Panc1 (cell line): ENCODE data around the gene PCSK5. TPM values are rescaled to one million over a fixed set of nuclear protein-coding genes. Genes with fewer than 3 reads are reported as not detected.

Source experiments
- ATAC-seq: fragments of 200-7000 bp; cut with Tn5 transposase; 2 replicates; pipeline ENCODE4 v1.9.1; 2020; ENCODE audit warnings: mild to moderate bottlenecking, moderate library complexity
- BruUV-seq: library from RNA; stranded (reverse); fragments of 400-500 nt; replicated peaks from 2 replicates; lab custom pipeline; 2021; lab: Mats Ljungman, UMichigan
- CTCF ChIA-PET: fragments of 300-600 bp; sonication (Branson Sonifier 250); formaldehyde crosslinking; loops from one replicate; lab custom pipeline; 2022; ENCODE audit warnings: antibody characterized with exemption; lab: Charles Lee
- POLR2A ChIA-PET: fragments of 300-600 bp; sonication (Branson Sonifier 250); formaldehyde crosslinking; loops from one replicate; lab custom pipeline; 2022; ENCODE audit warnings: antibody characterized with exemption; lab: Charles Lee
- DNase-seq: peaks from one replicate; pipeline ENCODE4 v3.0.0-alpha.2; 2010; ENCODE audit warnings: low read depth, low spot score
- H3K27ac ChIP-seq: 2 replicates; pipeline ENCODE4 v1.5.1; 2011; ENCODE audit warnings: mild to moderate bottlenecking, low read length, inconsistent platforms
- H3K27me3 ChIP-seq: fragments of 200-500 bp; sonication (Bioruptor generic); 2 replicates; pipeline ENCODE4 v1.6.0; 2014; ENCODE audit warnings: low read length, inconsistent platforms; ENCODE audit not compliant: control insufficient read depth, insufficient read depth
- H3K36me3 ChIP-seq: fragments of 200-500 bp; sonication (Bioruptor generic); 2 replicates; pipeline ENCODE4 v1.5.1; 2014; ENCODE audit warnings: inconsistent platforms, mild to moderate bottlenecking, low read length, moderate library complexity; ENCODE audit not compliant: control insufficient read depth, insufficient read depth
- H3K4me1 ChIP-seq: 2 replicates; pipeline ENCODE4 v1.5.1; 2011; ENCODE audit warnings: inconsistent platforms, mild to moderate bottlenecking, low read length, moderate library complexity; ENCODE audit not compliant: control insufficient read depth, insufficient read depth
- H3K4me3 ChIP-seq, 2 experiments: 2 replicates each; pipeline ENCODE4 v1.5.1; 2011 to 2012; ENCODE audit warnings: low read depth in 2 of 2, low read length in 2 of 2, mild to moderate bottlenecking in 2 of 2, inconsistent platforms in 1 of 2, moderate library complexity in 1 of 2
- H3K9me3 ChIP-seq: fragments of 200-500 bp; sonication (Bioruptor generic); 2 replicates; pipeline ENCODE4 v1.5.1; 2014; ENCODE audit warnings: low read depth, mild to moderate bottlenecking, inconsistent platforms, low read length, moderate library complexity; ENCODE audit not compliant: control insufficient read depth, insufficient read depth
- POLR2AphosphoS5 ChIP-seq: IDR thresholded peaks from 2 replicates; pipeline ENCODE4 v1.6.1; 2012; ENCODE audit warnings: mild to moderate bottlenecking, low read depth, low read length, moderate library complexity
- SIN3A ChIP-seq: IDR thresholded peaks from 2 replicates; pipeline ENCODE4 v1.6.1; 2012; ENCODE audit warnings: low read depth, mild to moderate bottlenecking, low read length, moderate library complexity, borderline replicate concordance; ENCODE audit not compliant: insufficient read depth
- TCF7L2 ChIP-seq: IDR thresholded peaks from 2 replicates; pipeline ENCODE4 v1.6.1; 2011; ENCODE audit warnings: mild to moderate bottlenecking, low read depth, low read length, inconsistent platforms
- in situ Hi-C: cut with HindIII; loops from 2 replicates; pipeline ENCODE4 v1.10.0; 2016; ENCODE audit warnings: low sequenced_read_pairs, low pct_unique_long_range_greater_than_20kb
- intact Hi-C: fragments of 100-400 bp; cut with micrococcal nuclease; formaldehyde crosslinking; loops from one replicate; pipeline ENCODE4 v1.10.0; 2022; ENCODE audit not compliant: unreplicated experiment
- total RNA-seq: library from RNA; stranded (reverse); gene quantifications from one replicate; pipeline ENCODE4 v1.2.1, GENCODE V29; 2021; ENCODE audit not compliant: unreplicated experiment
- TF ChIP-seq, protein P1 (sequence below), 2 experiments: IDR thresholded peaks; 2 replicates each; pipeline ENCODE4 v1.6.1; 2011 to 2012; ENCODE audit warnings: low read depth in 2 of 2, control low read depth in 1 of 2, low read length in 1 of 2, mild to moderate bottlenecking in 1 of 2, moderate library complexity in 1 of 2; ENCODE audit not compliant: insufficient read depth in 1 of 2
- TF ChIP-seq, protein P2 (sequence below): fragments of 450-650 bp; IDR thresholded peaks from 2 replicates; pipeline ENCODE4 v1.5.1; 2017; ENCODE audit warnings: mild to moderate bottlenecking

PCSK5 gene
- total RNA-seq, 1 experiment from 2014 or later, result 0.21 TPM

DNA sequence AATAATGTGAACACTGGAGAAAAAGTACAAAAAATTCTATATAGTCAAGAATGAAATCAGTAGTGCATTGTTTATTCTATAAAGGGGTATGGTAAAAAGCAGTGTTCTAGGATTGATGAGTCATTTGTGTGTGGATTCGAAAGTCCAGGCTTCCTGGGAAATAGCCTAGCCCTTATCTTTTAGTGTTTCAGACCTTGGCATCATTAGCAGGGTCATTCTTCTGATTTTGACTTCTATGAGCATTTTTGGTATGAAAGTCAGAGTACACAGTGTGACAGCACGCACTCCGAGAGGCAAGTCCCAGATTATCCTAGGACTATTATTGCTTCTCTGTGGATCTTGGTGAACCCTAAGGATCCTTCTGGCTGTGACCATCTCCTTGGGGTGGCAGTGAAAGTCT lies 16.9 kb downstream of the PCSK5 start:
- Histone ChIP-seq H3K27me3 (no peaks in the 10 kb centered on the region), H3K4me3 (no peak overlapping the region), H3K9me3 (no peaks in the 10 kb centered on the region), H3K4me1 (no peaks in the 10 kb centered on the region), H3K27ac (no peak overlapping the region), H3K36me3 (no peaks in the 10 kb centered on the region)
- TF ChIP-seq, protein P1, sequence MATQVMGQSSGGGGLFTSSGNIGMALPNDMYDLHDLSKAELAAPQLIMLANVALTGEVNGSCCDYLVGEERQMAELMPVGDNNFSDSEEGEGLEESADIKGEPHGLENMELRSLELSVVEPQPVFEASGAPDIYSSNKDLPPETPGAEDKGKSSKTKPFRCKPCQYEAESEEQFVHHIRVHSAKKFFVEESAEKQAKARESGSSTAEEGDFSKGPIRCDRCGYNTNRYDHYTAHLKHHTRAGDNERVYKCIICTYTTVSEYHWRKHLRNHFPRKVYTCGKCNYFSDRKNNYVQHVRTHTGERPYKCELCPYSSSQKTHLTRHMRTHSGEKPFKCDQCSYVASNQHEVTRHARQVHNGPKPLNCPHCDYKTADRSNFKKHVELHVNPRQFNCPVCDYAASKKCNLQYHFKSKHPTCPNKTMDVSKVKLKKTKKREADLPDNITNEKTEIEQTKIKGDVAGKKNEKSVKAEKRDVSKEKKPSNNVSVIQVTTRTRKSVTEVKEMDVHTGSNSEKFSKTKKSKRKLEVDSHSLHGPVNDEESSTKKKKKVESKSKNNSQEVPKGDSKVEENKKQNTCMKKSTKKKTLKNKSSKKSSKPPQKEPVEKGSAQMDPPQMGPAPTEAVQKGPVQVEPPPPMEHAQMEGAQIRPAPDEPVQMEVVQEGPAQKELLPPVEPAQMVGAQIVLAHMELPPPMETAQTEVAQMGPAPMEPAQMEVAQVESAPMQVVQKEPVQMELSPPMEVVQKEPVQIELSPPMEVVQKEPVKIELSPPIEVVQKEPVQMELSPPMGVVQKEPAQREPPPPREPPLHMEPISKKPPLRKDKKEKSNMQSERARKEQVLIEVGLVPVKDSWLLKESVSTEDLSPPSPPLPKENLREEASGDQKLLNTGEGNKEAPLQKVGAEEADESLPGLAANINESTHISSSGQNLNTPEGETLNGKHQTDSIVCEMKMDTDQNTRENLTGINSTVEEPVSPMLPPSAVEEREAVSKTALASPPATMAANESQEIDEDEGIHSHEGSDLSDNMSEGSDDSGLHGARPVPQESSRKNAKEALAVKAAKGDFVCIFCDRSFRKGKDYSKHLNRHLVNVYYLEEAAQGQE (IDR thresholded peaks at IDR 0.05; ENCODE audit: insufficient read depth in 1 of 2, low read depth in 2 of 2, low read length in 1 of 2), result no peak
- TF ChIP-seq, protein P2, sequence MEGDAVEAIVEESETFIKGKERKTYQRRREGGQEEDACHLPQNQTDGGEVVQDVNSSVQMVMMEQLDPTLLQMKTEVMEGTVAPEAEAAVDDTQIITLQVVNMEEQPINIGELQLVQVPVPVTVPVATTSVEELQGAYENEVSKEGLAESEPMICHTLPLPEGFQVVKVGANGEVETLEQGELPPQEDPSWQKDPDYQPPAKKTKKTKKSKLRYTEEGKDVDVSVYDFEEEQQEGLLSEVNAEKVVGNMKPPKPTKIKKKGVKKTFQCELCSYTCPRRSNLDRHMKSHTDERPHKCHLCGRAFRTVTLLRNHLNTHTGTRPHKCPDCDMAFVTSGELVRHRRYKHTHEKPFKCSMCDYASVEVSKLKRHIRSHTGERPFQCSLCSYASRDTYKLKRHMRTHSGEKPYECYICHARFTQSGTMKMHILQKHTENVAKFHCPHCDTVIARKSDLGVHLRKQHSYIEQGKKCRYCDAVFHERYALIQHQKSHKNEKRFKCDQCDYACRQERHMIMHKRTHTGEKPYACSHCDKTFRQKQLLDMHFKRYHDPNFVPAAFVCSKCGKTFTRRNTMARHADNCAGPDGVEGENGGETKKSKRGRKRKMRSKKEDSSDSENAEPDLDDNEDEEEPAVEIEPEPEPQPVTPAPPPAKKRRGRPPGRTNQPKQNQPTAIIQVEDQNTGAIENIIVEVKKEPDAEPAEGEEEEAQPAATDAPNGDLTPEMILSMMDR, result no peak
- TF ChIP-seq SIN3A, result no peak
- TF ChIP-seq POLR2AphosphoS5, result no peak
- TF ChIP-seq TCF7L2, result no peak
- BruUV-seq, result no TSS peak
- ATAC-seq, result no peak
- no peak for DNase-seq
- intact Hi-C loops, result no loop called here
- ChIA-PET POLR2A (no interaction called here), CTCF (no interaction called here)
- in situ Hi-C loops, result no loop called here

DNA sequence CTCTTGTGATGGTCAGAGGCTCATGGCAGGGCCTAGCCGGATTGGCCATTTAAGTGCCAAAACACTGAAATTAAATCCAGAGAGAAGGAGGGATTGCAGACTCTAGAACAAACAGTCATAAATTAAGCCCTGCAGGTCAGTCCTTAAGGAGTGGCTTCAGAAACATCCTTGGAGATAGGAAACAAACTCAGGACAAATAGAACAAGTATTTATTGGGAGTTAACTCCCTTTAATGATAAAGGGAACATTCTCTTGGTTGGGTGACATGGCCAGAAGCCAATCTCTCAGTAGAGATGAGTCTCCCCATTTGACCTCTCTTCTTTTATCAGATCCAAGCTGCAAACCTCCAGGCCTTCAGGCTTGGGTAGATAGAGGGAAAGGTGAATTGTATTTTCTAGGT lies 17.4 kb downstream of the PCSK5 start:
- no peaks in the 10 kb centered on the region for H3K9me3 ChIP-seq
- TF ChIP-seq SIN3A, result no peak
- TF ChIP-seq, protein P2, result no peak
- no peak for TF ChIP-seq POLR2AphosphoS5
- TF ChIP-seq TCF7L2, result no peak
- TF ChIP-seq, protein P1 (IDR thresholded peaks at IDR 0.05; ENCODE audit: insufficient read depth in 1 of 2, low read depth in 2 of 2, low read length in 1 of 2), result no peak
- DNase-seq (no peak), ATAC-seq (no peak)
- no peak overlapping the region for H3K4me3 ChIP-seq
- H3K36me3 ChIP-seq, result no peaks in the 10 kb centered on the region
- intact Hi-C loops, result no loop called here
- H3K27ac ChIP-seq, result no peak overlapping the region
- POLR2A ChIA-PET, result no interaction called here
- H3K4me1 ChIP-seq, result no peaks in the 10 kb centered on the region
- in situ Hi-C loops, result no loop called here
- no peaks in the 10 kb centered on the region for H3K27me3 ChIP-seq
- no TSS peak for BruUV-seq
- CTCF ChIA-PET, result no interaction called here
